WI38 (cell line): ENCODE data around the gene VEPH1.

Experiments
- H3K4me3 ChIP-seq: 2 replicates; pipeline ENCODE4 v1.5.1; 2011; ENCODE audit warnings: low read depth, mild to moderate bottlenecking, control low read depth, low read length
- TF ChIP-seq, protein P1 (sequence below): IDR thresholded peaks from 2 replicates; pipeline ENCODE4 v1.5.1; 2012; ENCODE audit warnings: low read depth, mild to moderate bottlenecking, control low read depth, low read length

VEPH1 gene

DNA sequence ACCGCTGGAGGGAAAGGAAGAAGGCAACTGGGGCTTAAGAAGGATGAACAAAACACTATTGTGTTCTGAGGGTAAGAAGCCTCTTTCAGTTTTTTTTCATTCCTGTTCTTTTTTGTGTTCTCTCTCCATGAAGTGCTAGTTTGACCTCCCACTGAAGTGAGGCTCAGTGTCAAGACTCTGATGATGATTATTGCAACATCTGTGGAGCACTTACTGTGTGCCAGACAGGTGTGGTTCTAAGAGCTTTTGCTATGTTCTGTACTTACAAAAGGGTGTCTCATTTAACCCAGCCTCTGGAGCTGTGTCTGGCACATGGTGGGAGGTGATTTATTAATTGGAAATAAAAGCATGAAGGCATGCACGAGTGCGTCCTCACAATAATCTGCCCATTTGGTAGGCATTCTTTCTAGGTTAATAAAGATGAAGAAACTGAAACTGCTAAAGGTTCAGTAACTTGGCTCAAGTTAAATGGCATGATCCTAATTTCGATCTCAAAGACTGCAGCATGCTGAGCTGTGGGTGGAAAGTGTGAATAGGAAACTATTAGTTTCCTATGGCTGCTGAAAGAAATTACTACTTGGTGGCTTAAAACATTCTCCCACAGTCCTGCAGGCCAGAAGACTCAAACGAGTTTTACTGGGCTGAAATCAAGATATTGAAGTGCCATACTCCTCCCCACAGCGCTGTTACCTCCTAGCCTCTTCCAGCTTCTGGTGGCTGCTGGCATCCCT, 38.5 kb upstream of the VEPH1 start:
- H3K4me3 ChIP-seq, result no peak overlapping the region

GRCh38 chr3:157540656-157541055, 37.4 kb upstream of the VEPH1 start:
- H3K4me3 ChIP-seq, result no peak overlapping the region
- TF ChIP-seq, protein P1, sequence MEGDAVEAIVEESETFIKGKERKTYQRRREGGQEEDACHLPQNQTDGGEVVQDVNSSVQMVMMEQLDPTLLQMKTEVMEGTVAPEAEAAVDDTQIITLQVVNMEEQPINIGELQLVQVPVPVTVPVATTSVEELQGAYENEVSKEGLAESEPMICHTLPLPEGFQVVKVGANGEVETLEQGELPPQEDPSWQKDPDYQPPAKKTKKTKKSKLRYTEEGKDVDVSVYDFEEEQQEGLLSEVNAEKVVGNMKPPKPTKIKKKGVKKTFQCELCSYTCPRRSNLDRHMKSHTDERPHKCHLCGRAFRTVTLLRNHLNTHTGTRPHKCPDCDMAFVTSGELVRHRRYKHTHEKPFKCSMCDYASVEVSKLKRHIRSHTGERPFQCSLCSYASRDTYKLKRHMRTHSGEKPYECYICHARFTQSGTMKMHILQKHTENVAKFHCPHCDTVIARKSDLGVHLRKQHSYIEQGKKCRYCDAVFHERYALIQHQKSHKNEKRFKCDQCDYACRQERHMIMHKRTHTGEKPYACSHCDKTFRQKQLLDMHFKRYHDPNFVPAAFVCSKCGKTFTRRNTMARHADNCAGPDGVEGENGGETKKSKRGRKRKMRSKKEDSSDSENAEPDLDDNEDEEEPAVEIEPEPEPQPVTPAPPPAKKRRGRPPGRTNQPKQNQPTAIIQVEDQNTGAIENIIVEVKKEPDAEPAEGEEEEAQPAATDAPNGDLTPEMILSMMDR, result no peak

More for the DNA sequence above, 38.5 kb upstream of the VEPH1 start:
- TF ChIP-seq, protein P1, result no peak

DNA sequence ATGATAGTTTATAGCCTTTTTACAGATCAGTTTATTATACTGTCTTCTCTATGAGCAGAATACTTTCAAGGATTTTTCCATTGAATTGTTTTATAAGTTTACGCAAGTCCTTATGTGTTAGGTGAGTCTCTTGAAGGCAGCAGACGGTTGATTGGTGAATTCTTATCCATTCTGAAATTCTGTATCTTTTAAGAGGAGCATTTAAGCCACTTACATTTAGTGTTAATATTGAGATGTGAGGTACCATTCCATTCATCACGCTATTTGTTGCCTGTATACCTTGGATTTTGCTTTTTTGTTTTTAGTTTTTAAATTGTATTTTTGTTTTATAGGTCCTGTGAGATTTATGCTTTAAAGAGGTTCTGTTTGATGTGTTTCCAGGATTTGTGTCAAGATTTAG, 32.5 kb upstream of the VEPH1 start:
- TF ChIP-seq, protein P1, result no peak
- H3K4me3 ChIP-seq, result no peak overlapping the region

GRCh38 chr3:157534725-157535161, 31.5 kb upstream of the VEPH1 start:
- H3K4me3 ChIP-seq, result no peak overlapping the region
- TF ChIP-seq, protein P1, result no peak

- TF ChIP-seq, protein P1, result no peak
- H3K4me3 ChIP-seq, result peak overlapping the region; percentile 66
Observed at GRCh38 chr3:157533298-157534070, 30.3 kb upstream of the VEPH1 start.

- peak overlapping the region; percentile 66 for H3K4me3 ChIP-seq
Observed at GRCh38 chr3:157532529-157533297, 29.5 kb upstream of the VEPH1 start.

More at GRCh38 chr3:157532529-157533297, 29.5 kb upstream of the VEPH1 start:
- TF ChIP-seq, protein P1, result peak; percentile 62
